Uterus (tissue), 4 donors: ENCODE results near the gene CREB3L2. TPM values are rescaled to one million over a fixed set of nuclear protein-coding genes. Genes with fewer than 3 reads are reported as not detected.
A peak's percentile ranks its signal among the peaks of the same experiment; 100 is the strongest.

Source experiments
- DNase-seq, 2 donors: peaks; one replicate each; pipeline ENCODE4 v3.0.0-alpha.2; 2019 to 2020
- H3K27ac ChIP-seq, 2 donors: fragments of 200-600 bp; sonication (generic); 1 replicate in 1 of 2; 2 replicates in 1 of 2; pipeline ENCODE4 v1.5.1; 2016 to 2018
- H3K27me3 ChIP-seq, 2 donors: fragments of 200-600 bp; sonication (generic); one replicate each; pipeline ENCODE4 v1.5.1; 2018 to 2019; ENCODE audit warnings: control low read depth in 1 of 2
- H3K36me3 ChIP-seq, 2 donors: fragments of 200-600 bp; sonication (generic); one replicate each; pipeline ENCODE4 v1.5.1; 2019; ENCODE audit warnings: control low read depth in 1 of 2
- H3K4me1 ChIP-seq, 2 donors: fragments of 200-600 bp; sonication (generic); one replicate each; pipeline ENCODE4 v1.5.1; 2018 to 2019; ENCODE audit warnings: control low read depth in 1 of 2
- H3K4me3 ChIP-seq, 2 donors: fragments of 200-600 bp; sonication (generic); 1 replicate in 1 of 2; 2 replicates in 1 of 2; pipeline ENCODE4 v1.5.1; 2018 to 2019; ENCODE audit warnings: mild to moderate bottlenecking in 1 of 2
- H3K9me3 ChIP-seq, 2 donors: fragments of 200-600 bp; sonication (generic); one replicate each; pipeline ENCODE4 v1.5.1; 2019; ENCODE audit warnings: control low read depth in 1 of 2
- POLR2A ChIP-seq, 2 donors: fragments of 450-650 bp; IDR thresholded peaks; one replicate each; pipeline ENCODE4 v1.6.1; 2016; ENCODE audit warnings: antibody characterized with exemption in 2 of 2, mild to moderate bottlenecking in 1 of 2, moderate library complexity in 1 of 2
- intact Hi-C: fragments of 100-400 bp; cut with DNase I; formaldehyde crosslinking; loops from one replicate; pipeline ENCODE4 v1.15.1; 2023; ENCODE audit warnings: low total_unique reads
- total RNA-seq, 4 donors: library from RNA; depleted of rRNA in 3 of 4; stranded (reverse); fragments of >200 nt in 3 of 4; gene quantifications; one replicate each; pipeline versions ENCODE4 v1.1.0 to v1.2.4, GENCODE V29; 2014 to 2023
- TF ChIP-seq, protein P1 (sequence below), 4 experiments: fragments of 200-600 bp in 2 of 4; fragments of 450-650 bp in 2 of 4; sonication (generic) in 2 of 4; IDR thresholded peaks; one replicate each; pipeline ENCODE4 v1.5.1; 2016 to 2019; ENCODE audit warnings: antibody characterized with exemption in 4 of 4, mild to moderate bottlenecking in 2 of 4, moderate library complexity in 1 of 4
- donor health status: DM: yes; HTN: yes; CAD: no.

The CREB3L2 gene
- total RNA-seq, 4 donors from 2014 or later: 24.7 to 185 (median 41.1) TPM

- Histone ChIP-seq H3K36me3 (no peaks in the 10 kb centered on the region), H3K4me3 (no peak overlapping the region), H3K4me1 (peaks cover 14 to 32% of the 10 kb centered on the region in 2 donors), H3K27me3 (no peaks in the 10 kb centered on the region), H3K27ac (peak overlapping the region; percentile 94 to 95), H3K9me3 (no peaks in the 10 kb centered on the region)
- TF ChIP-seq, protein P1, sequence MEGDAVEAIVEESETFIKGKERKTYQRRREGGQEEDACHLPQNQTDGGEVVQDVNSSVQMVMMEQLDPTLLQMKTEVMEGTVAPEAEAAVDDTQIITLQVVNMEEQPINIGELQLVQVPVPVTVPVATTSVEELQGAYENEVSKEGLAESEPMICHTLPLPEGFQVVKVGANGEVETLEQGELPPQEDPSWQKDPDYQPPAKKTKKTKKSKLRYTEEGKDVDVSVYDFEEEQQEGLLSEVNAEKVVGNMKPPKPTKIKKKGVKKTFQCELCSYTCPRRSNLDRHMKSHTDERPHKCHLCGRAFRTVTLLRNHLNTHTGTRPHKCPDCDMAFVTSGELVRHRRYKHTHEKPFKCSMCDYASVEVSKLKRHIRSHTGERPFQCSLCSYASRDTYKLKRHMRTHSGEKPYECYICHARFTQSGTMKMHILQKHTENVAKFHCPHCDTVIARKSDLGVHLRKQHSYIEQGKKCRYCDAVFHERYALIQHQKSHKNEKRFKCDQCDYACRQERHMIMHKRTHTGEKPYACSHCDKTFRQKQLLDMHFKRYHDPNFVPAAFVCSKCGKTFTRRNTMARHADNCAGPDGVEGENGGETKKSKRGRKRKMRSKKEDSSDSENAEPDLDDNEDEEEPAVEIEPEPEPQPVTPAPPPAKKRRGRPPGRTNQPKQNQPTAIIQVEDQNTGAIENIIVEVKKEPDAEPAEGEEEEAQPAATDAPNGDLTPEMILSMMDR (IDR thresholded peaks at IDR 0.05): no peak
- no peak for TF ChIP-seq POLR2A (IDR thresholded peaks at IDR 0.05)
- intact Hi-C loops: no loop called here
- DNase-seq: no peak
Measured at GRCh38 chr7:137980308-137980707, 21.6 kb downstream of the CREB3L2 start.

DNA sequence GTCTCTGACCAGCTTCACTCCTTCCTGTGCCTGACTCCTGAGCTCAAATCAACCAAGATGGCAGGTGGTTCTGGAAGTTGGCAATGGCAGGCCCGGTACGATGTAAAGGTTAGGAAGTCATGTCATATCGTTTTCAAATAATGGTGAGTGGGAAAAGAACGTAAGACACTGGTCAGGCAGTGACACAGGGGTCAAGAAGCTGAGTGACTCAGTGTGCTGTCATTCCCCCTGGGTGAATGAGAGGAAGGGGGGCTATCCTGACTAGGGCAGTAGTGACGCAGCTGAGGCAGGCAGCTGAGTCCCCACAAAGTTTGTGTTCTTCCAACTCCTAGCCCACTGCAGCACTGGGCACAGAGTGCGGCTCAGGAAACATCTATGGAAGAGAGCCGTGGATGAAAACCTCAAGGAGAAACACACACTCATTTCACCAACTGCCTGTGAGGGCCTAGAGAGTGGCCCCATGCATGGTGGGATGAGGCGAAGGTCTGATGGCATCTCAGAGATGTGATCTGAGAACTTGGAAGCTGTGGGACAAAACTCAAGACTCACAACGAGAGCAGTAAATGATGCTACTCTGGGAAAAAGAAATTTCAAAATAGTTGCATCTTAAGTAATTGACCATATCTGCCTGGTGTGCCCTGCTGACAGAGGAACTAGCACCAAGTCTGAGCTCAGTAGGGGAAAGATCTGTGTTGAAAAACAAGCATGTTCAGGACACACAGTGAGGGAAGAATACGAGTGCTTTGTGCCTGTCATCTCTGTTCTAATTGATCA lies 23.2 kb downstream of the CREB3L2 start:
- Histone ChIP-seq H3K27ac (peak overlapping the region; percentile 94 to 95), H3K36me3 (no peaks in the 10 kb centered on the region), H3K27me3 (no peaks in the 10 kb centered on the region), H3K4me3 (no peak overlapping the region), H3K4me1 (peaks cover 10 to 21% of the 10 kb centered on the region in 2 donors), H3K9me3 (no peaks in the 10 kb centered on the region)
- no peak for TF ChIP-seq POLR2A (IDR thresholded peaks at IDR 0.05)
- TF ChIP-seq, protein P1 (IDR thresholded peaks at IDR 0.05): no peak
- intact Hi-C loops: no loop called here
- peak; percentile 67 to 82 for DNase-seq

DNA sequence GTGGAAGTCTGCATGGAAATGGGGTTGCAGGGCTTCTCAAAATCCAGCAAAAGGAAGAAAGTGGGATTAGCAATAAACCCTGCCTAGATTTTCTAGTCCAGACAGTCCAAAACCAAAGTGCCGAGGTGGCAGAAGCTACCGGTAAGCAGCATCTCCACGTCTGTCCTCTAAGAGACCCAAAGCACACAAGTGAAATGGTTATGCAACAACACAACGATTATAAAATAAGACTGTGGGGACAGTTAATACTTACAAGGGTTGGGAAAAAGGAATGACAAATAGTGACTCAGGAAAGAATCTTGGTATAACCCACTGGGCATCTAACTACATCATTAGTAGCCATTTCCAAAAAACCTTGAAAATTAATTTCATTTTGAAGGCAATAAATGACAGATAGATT lies 24.7 kb downstream of the CREB3L2 start:
- Histone ChIP-seq H3K4me3 (no peak overlapping the region), H3K27ac (peak overlapping the region; percentile 94 to 95), H3K27me3 (no peaks in the 10 kb centered on the region), H3K36me3 (no peaks in the 10 kb centered on the region), H3K9me3 (no peaks in the 10 kb centered on the region), H3K4me1 (peaks cover 11 to 21% of the 10 kb centered on the region in 2 donors)
- intact Hi-C loops: no loop called here
- no peak for DNase-seq
- TF ChIP-seq, protein P1 (IDR thresholded peaks at IDR 0.05): no peak
- no peak for TF ChIP-seq POLR2A (IDR thresholded peaks at IDR 0.05)

- peak overlapping the region; percentile 94 to 95 for H3K27ac ChIP-seq
- intact Hi-C loops: no loop called here
- H3K27me3 ChIP-seq: no peaks in the 10 kb centered on the region
- TF ChIP-seq, protein P1 (IDR thresholded peaks at IDR 0.05): no peak
- no peak for TF ChIP-seq POLR2A (IDR thresholded peaks at IDR 0.05)
- H3K4me3 ChIP-seq: no peak overlapping the region
- H3K9me3 ChIP-seq: no peaks in the 10 kb centered on the region
- DNase-seq: no peak
- H3K4me1 ChIP-seq: peaks cover 8 to 21% of the 10 kb centered on the region in 2 donors
- no peaks in the 10 kb centered on the region for H3K36me3 ChIP-seq
Measured at GRCh38 chr7:137976696-137977095, 25.2 kb downstream of the CREB3L2 start.

- Histone ChIP-seq H3K36me3 (no peaks in the 10 kb centered on the region), H3K4me3 (no peak overlapping the region), H3K27me3 (no peaks in the 10 kb centered on the region), H3K4me1 (peaks cover 4 to 21% of the 10 kb centered on the region in 2 donors), H3K9me3 (no peaks in the 10 kb centered on the region), H3K27ac (peak overlapping the region; percentile 94 to 95)
- intact Hi-C loops: no loop called here
- TF ChIP-seq, protein P1 (IDR thresholded peaks at IDR 0.05): no peak
- TF ChIP-seq POLR2A (IDR thresholded peaks at IDR 0.05): no peak
- DNase-seq: no peak
Measured at GRCh38 chr7:137976232-137976631, 25.7 kb downstream of the CREB3L2 start.
